ENCODE data around the gene LUZP2. TPM values are rescaled to one million over a fixed set of nuclear protein-coding genes. Genes with fewer than 3 reads are reported as not detected.

Gene LUZP2
- polyA plus RNA-seq, 1 donor (not counting 4 experiments of a cell fraction or from before 2014, with no cell fraction given), result 0.08 TPM

GRCh38 chr11:24833573-24833972 is 336.7 kb downstream of the LUZP2 start:
- no peak for FAIRE-seq
- Histone ChIP-seq H3K4me1 (ENCODE audit: control insufficient read depth, extremely low read depth, insufficient read depth, low read length) (no peaks in the 10 kb centered on the region), H3K79me2 (ENCODE audit: control insufficient read depth, insufficient read depth, low read length) (no peaks in the 10 kb centered on the region), H3K9me1 (ENCODE audit: control insufficient read depth, extremely low read depth, insufficient read depth, low read length) (no peaks in the 10 kb centered on the region), H3K9ac (ENCODE audit: control insufficient read depth, extremely low read depth, insufficient read depth, low read length) (no peak overlapping the region), H4K20me1 (ENCODE audit: control insufficient read depth, extremely low read depth, insufficient read depth, low read length) (no peaks in the 10 kb centered on the region), H3K27me3 (ENCODE audit: control insufficient read depth, extremely low read depth, insufficient read depth, low read length) (no peaks in the 10 kb centered on the region), H3K4me2 (ENCODE audit: control insufficient read depth, extremely low read depth, insufficient read depth, low read depth, low read length) (no peak overlapping the region), H2AFZ (ENCODE audit: control insufficient read depth, low read length) (no peak overlapping the region), H3K9me3 (ENCODE audit: control insufficient read depth, low read depth, low read length) (no peaks in the 10 kb centered on the region), H3K36me3 (ENCODE audit: control insufficient read depth in 2 of 2, extremely low read depth in 1 of 2, insufficient read depth in 2 of 2, low read length in 2 of 2) (no peaks in the 10 kb centered on the region), H3K4me3 (ENCODE audit: control insufficient read depth in 2 of 3, extremely low read depth in 1 of 3, insufficient read depth in 2 of 3, low read depth in 1 of 3, low read length in 3 of 3) (no peak overlapping the region), H3K27ac (ENCODE audit: control insufficient read depth, insufficient read depth, low read length) (no peak overlapping the region)
- no peak for TF ChIP-seq EZH2 (IDR thresholded peaks at IDR 0.05; ENCODE audit: low read length)
- TF ChIP-seq CTCF (optimal IDR thresholded peaks at IDR 0.05 in 1 of 3, IDR thresholded peaks at IDR 0.05 in 1 of 3, conservative IDR thresholded peaks at IDR 0.05 in 1 of 3; ENCODE audit: extremely low read depth in 1 of 3, insufficient read depth in 2 of 3, low read length in 3 of 3), result no peak
- dilution Hi-C loops (cut with MboI; ENCODE audit: extremely low pct_ligation_motif_present, low sequenced_read_pairs), result no loop called here
- DNase-seq (ENCODE audit: low read depth, low spot score), result no peak

DNA sequence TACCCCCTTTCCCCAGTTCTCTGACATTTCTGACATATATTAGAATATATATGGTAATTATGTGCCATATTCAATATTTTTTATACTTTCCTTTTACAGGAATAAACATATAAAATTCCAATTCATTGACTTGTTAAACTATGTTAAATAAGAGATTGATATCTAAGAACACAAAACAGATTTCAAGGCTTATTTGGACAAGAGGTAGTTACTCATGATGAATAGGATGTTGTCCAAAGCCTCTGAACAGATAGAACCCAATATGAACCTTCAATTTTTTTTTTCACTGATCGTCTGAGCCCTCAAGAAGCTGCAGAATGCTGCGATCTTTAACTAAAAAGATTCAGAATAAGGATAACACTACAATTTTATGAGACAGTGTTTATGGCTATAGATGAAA is 340.3 kb downstream of the LUZP2 start:
- H3K9me1 ChIP-seq (ENCODE audit: control insufficient read depth, extremely low read depth, insufficient read depth, low read length), result no peaks in the 10 kb centered on the region
- H3K9ac ChIP-seq (ENCODE audit: control insufficient read depth, extremely low read depth, insufficient read depth, low read length), result no peak overlapping the region
- no peaks in the 10 kb centered on the region for H3K36me3 ChIP-seq (ENCODE audit: control insufficient read depth in 2 of 2, extremely low read depth in 1 of 2, insufficient read depth in 2 of 2, low read length in 2 of 2)
- no peak overlapping the region for H2AFZ ChIP-seq (ENCODE audit: control insufficient read depth, low read length)
- DNase-seq (ENCODE audit: low read depth, low spot score), result no peak
- H3K27ac ChIP-seq (ENCODE audit: control insufficient read depth, insufficient read depth, low read length), result no peak overlapping the region
- no peaks in the 10 kb centered on the region for H4K20me1 ChIP-seq (ENCODE audit: control insufficient read depth, extremely low read depth, insufficient read depth, low read length)
- no peaks in the 10 kb centered on the region for H3K79me2 ChIP-seq (ENCODE audit: control insufficient read depth, insufficient read depth, low read length)
- H3K4me2 ChIP-seq (ENCODE audit: control insufficient read depth, extremely low read depth, insufficient read depth, low read depth, low read length), result no peak overlapping the region
- H3K27me3 ChIP-seq (ENCODE audit: control insufficient read depth, extremely low read depth, insufficient read depth, low read length), result no peaks in the 10 kb centered on the region
- no peaks in the 10 kb centered on the region for H3K4me1 ChIP-seq (ENCODE audit: control insufficient read depth, extremely low read depth, insufficient read depth, low read length)
- H3K9me3 ChIP-seq (ENCODE audit: control insufficient read depth, low read depth, low read length), result no peaks in the 10 kb centered on the region
- FAIRE-seq, result no peak
- H3K4me3 ChIP-seq (ENCODE audit: control insufficient read depth in 2 of 3, extremely low read depth in 1 of 3, insufficient read depth in 2 of 3, low read depth in 1 of 3, low read length in 3 of 3), result no peak overlapping the region
- dilution Hi-C loops (cut with MboI; ENCODE audit: extremely low pct_ligation_motif_present, low sequenced_read_pairs), result no loop called here
- TF ChIP-seq CTCF (optimal IDR thresholded peaks at IDR 0.05 in 1 of 3, IDR thresholded peaks at IDR 0.05 in 1 of 3, conservative IDR thresholded peaks at IDR 0.05 in 1 of 3; ENCODE audit: extremely low read depth in 1 of 3, insufficient read depth in 2 of 3, low read length in 3 of 3) (no peak), EZH2 (IDR thresholded peaks at IDR 0.05; ENCODE audit: low read length) (no peak)
